ENCODE data around the gene CACNA1I.
A peak's percentile ranks its signal among the peaks of the same experiment; 100 is the strongest.

CACNA1I gene

GRCh38 chr22:39527481-39527961, 43.0 kb upstream of the CACNA1I start:
- Histone ChIP-seq H3K36me3 (ENCODE audit: insufficient read depth, low read length) (peaks cover 37% of the 10 kb centered on the region), H3K9me3 (ENCODE audit: low read depth, low read length) (no peaks in the 10 kb centered on the region), H3K9ac (ENCODE audit: insufficient read length) (no peak overlapping the region), H3K27ac (peak overlapping the region; percentile 31; the same call in 1 of the 2 replicates), H3K4me3 (no peak overlapping the region)
- TF ChIP-seq EZH2 (IDR thresholded peaks at IDR 0.05) (no peak), FOXP2 (optimal IDR thresholded peaks at IDR 0.05; ENCODE audit: control extremely low read depth, extremely low read length, insufficient read depth) (no peak), POLR2AphosphoS5 (IDR thresholded peaks at IDR 0.05; ENCODE audit: borderline replicate concordance, low read depth, low read length) (no peak)
- no peak for DNase-seq (ENCODE audit: low read depth, low spot score)

- H3K27ac ChIP-seq = 0 out of 2 replicates have a peak overlapping the region, but pooled peaks have one; percentile 5
- TF ChIP-seq FOXP2 (optimal IDR thresholded peaks at IDR 0.05; ENCODE audit: control extremely low read depth, extremely low read length, insufficient read depth) (no peak), EZH2 (IDR thresholded peaks at IDR 0.05) (no peak), POLR2AphosphoS5 (IDR thresholded peaks at IDR 0.05; ENCODE audit: borderline replicate concordance, low read depth, low read length) (no peak)
- H3K4me3 ChIP-seq = no peak overlapping the region
Observed at GRCh38 chr22:39528080-39528661, 42.4 kb upstream of the CACNA1I start.

GRCh38 chr22:39528681-39529486, 41.7 kb upstream of the CACNA1I start:
- peaks cover 27% of the 10 kb centered on the region for H3K36me3 ChIP-seq (ENCODE audit: insufficient read depth, low read length)
- H3K9me3 ChIP-seq (ENCODE audit: low read depth, low read length) = no peaks in the 10 kb centered on the region
- H3K4me3 ChIP-seq = peak overlapping the region; percentile 15; the same call in 1 of the 2 replicates
- TF ChIP-seq POLR2AphosphoS5 (IDR thresholded peaks at IDR 0.05; ENCODE audit: borderline replicate concordance, low read depth, low read length) = peak; percentile 45; the same call in 1 of the 2 replicates
- no peak for TF ChIP-seq FOXP2 (optimal IDR thresholded peaks at IDR 0.05; ENCODE audit: control extremely low read depth, extremely low read length, insufficient read depth)
- peak; percentile 70 for DNase-seq (ENCODE audit: low read depth, low spot score)
- 0 out of 2 replicates have a peak overlapping the region, but pooled peaks have one; percentile 5 for H3K27ac ChIP-seq
- H3K9ac ChIP-seq (ENCODE audit: insufficient read length) = no peak overlapping the region

More at GRCh38 chr22:39528080-39528661, 42.4 kb upstream of the CACNA1I start:
- H3K9me3 ChIP-seq (ENCODE audit: low read depth, low read length) = no peaks in the 10 kb centered on the region
- peaks cover 31% of the 10 kb centered on the region for H3K36me3 ChIP-seq (ENCODE audit: insufficient read depth, low read length)
- no peak overlapping the region for H3K9ac ChIP-seq (ENCODE audit: insufficient read length)
- DNase-seq (ENCODE audit: low read depth, low spot score) = no peak

- no peak for DNase-seq (ENCODE audit: low read depth, low spot score)
- Histone ChIP-seq H3K9ac (ENCODE audit: insufficient read length) (no peak overlapping the region), H3K4me3 (0 out of 2 replicates have a peak overlapping the region, but pooled peaks have one; percentile 3), H3K27ac (no peak overlapping the region), H3K36me3 (ENCODE audit: insufficient read depth, low read length) (peaks cover 22% of the 10 kb centered on the region), H3K9me3 (ENCODE audit: low read depth, low read length) (no peaks in the 10 kb centered on the region)
- no peak for TF ChIP-seq EZH2 (IDR thresholded peaks at IDR 0.05)
- TF ChIP-seq POLR2AphosphoS5 (IDR thresholded peaks at IDR 0.05; ENCODE audit: borderline replicate concordance, low read depth, low read length) = no peak
- TF ChIP-seq FOXP2 (optimal IDR thresholded peaks at IDR 0.05; ENCODE audit: control extremely low read depth, extremely low read length, insufficient read depth) = no peak
Observed at GRCh38 chr22:39529487-39529851, 41.1 kb upstream of the CACNA1I start.

GRCh38 chr22:39530116-39530515, 40.4 kb upstream of the CACNA1I start:
- H3K9ac ChIP-seq (ENCODE audit: insufficient read length) = no peak overlapping the region
- H3K9me3 ChIP-seq (ENCODE audit: low read depth, low read length) = no peaks in the 10 kb centered on the region
- TF ChIP-seq FOXP2 (optimal IDR thresholded peaks at IDR 0.05; ENCODE audit: control extremely low read depth, extremely low read length, insufficient read depth) = no peak
- TF ChIP-seq POLR2AphosphoS5 (IDR thresholded peaks at IDR 0.05; ENCODE audit: borderline replicate concordance, low read depth, low read length) = no peak
- no peak for TF ChIP-seq EZH2 (IDR thresholded peaks at IDR 0.05)
- H3K4me3 ChIP-seq = no peak overlapping the region
- H3K27ac ChIP-seq = no peak overlapping the region
- H3K36me3 ChIP-seq (ENCODE audit: insufficient read depth, low read length) = peaks cover 22% of the 10 kb centered on the region
- DNase-seq (ENCODE audit: low read depth, low spot score) = no peak

- Histone ChIP-seq H3K9me3 (ENCODE audit: low read depth, low read length) (no peaks in the 10 kb centered on the region), H3K9ac (ENCODE audit: insufficient read length) (no peak overlapping the region), H3K36me3 (ENCODE audit: insufficient read depth, low read length) (peaks cover 22% of the 10 kb centered on the region), H3K4me3 (peak overlapping the region; percentile 45), H3K27ac (no peak overlapping the region)
- no peak for DNase-seq (ENCODE audit: low read depth, low spot score)
- TF ChIP-seq POLR2AphosphoS5 (IDR thresholded peaks at IDR 0.05; ENCODE audit: borderline replicate concordance, low read depth, low read length) (no peak), EZH2 (IDR thresholded peaks at IDR 0.05) (no peak), FOXP2 (optimal IDR thresholded peaks at IDR 0.05; ENCODE audit: control extremely low read depth, extremely low read length, insufficient read depth) (no peak)
Observed at GRCh38 chr22:39530692-39531331, 39.7 kb upstream of the CACNA1I start.

GRCh38 chr22:39532215-39533073, 38.1 kb upstream of the CACNA1I start, which contains the start of gene RPS19BP1:
Gene RPS19BP1 (minus strand): TSS chr22:39532748. CDS start chr22:39532738, 10 bp downstream.
- peaks cover 22% of the 10 kb centered on the region for H3K36me3 ChIP-seq (ENCODE audit: insufficient read depth, low read length)
- H3K9me3 ChIP-seq (ENCODE audit: low read depth, low read length) = no peaks in the 10 kb centered on the region
- peak within 1 kb of the TSS; percentile 70 for H3K27ac ChIP-seq
- DNase-seq (ENCODE audit: low read depth, low spot score) = peak; percentile 98
- TF ChIP-seq POLR2AphosphoS5 (IDR thresholded peaks at IDR 0.05; ENCODE audit: borderline replicate concordance, low read depth, low read length) (peak; percentile 91; the same call in 1 of the 2 replicates), EZH2 (IDR thresholded peaks at IDR 0.05) (no peak)
- peak within 1 kb of the TSS; percentile 95 for H3K9ac ChIP-seq (ENCODE audit: insufficient read length)
- peak within 1 kb of the TSS; percentile 87 for H3K4me3 ChIP-seq

Data from SK-N-MC (cell line).